NCI-H2029 (cell line): ENCODE results near the gene ZNF777.
"Not testable (repeated sequence)": the region's sequence is repeated elsewhere in the genome, so short reads cannot be mapped to it uniquely, and the experiment has no call there.

Source experiments
- DNase-seq: peaks from one replicate; lab custom pipeline; 2025; lab: John Stamatoyannopoulos, UW

Gene ZNF777

GRCh38 chr7:149450821-149451220 is 10.0 kb downstream of the ZNF777 start:
- DNase-seq: no peak

GRCh38 chr7:149449897-149450296 is 11.0 kb downstream of the ZNF777 start:
- DNase-seq: no peak

- no peak for DNase-seq
Measured at GRCh38 chr7:149448961-149449360, 11.9 kb downstream of the ZNF777 start.

GRCh38 chr7:149446026-149446425 is 14.8 kb downstream of the ZNF777 start:
- DNase-seq: not testable (repeated sequence)

GRCh38 chr7:149444287-149444686 is 16.6 kb downstream of the ZNF777 start:
- DNase-seq: no peak

- no peak for DNase-seq
Measured at GRCh38 chr7:149443523-149443922, 17.3 kb downstream of the ZNF777 start.

- no peak for DNase-seq
Measured at GRCh38 chr7:149442924-149443323, 17.9 kb downstream of the ZNF777 start.

GRCh38 chr7:149440222-149440621 is 20.6 kb downstream of the ZNF777 start:
- DNase-seq: no peak

GRCh38 chr7:149436358-149436757 is 24.5 kb downstream of the ZNF777 start:
- DNase-seq: no peak

- DNase-seq: no peak
Measured at GRCh38 chr7:149433124-149433523, 27.7 kb downstream of the ZNF777 start.

GRCh38 chr7:149432121-149432691 is 28.7 kb downstream of the ZNF777 start:
- DNase-seq: no peak

- DNase-seq: no peak
Measured at GRCh38 chr7:149431486-149432120, 29.3 kb downstream of the ZNF777 start.

GRCh38 chr7:149430192-149430591 is 30.7 kb downstream of the ZNF777 start:
- no peak for DNase-seq

GRCh38 chr7:149427893-149428292 is 33.0 kb downstream of the ZNF777 start:
- no peak for DNase-seq

GRCh38 chr7:149427096-149427680 is 33.7 kb downstream of the ZNF777 start:
- no peak for DNase-seq

- no peak for DNase-seq
Measured at GRCh38 chr7:149423449-149424110, 37.3 kb downstream of the ZNF777 start.

- peak; percentile 9 for DNase-seq
Measured at GRCh38 chr7:149422914-149423301, 38.0 kb downstream of the ZNF777 start.

- peak; percentile 82 for DNase-seq
Measured at GRCh38 chr7:149422162-149422913, 38.5 kb downstream of the ZNF777 start.

GRCh38 chr7:149420006-149420405 is 40.9 kb downstream of the ZNF777 start:
- DNase-seq: no peak

- no peak for DNase-seq
Measured at GRCh38 chr7:149415391-149416071, 45.3 kb downstream of the ZNF777 start.

- DNase-seq: no peak
Measured at GRCh38 chr7:149414745-149415390, 46.0 kb downstream of the ZNF777 start.
